GOT3 (cell line): ENCODE measurements around the gene APOBEC3H.
"Not testable (repeated sequence)": the region's sequence is repeated elsewhere in the genome, so short reads cannot be mapped to it uniquely, and the experiment has no call there.

Experiments
- DNase-seq: peaks from one replicate; lab custom pipeline; 2025; ENCODE audit warnings: mixed read lengths; lab: John Stamatoyannopoulos, UW

APOBEC3H gene

GRCh38 chr22:39097098-39098020 is at the start of gene APOBEC3H:
Gene APOBEC3H (plus strand): TSS chr22:39097244. CDS start chr22:39100279, 3,035 bp downstream.
- DNase-seq = no peak

- DNase-seq = not testable (repeated sequence)
Measured at GRCh38 chr22:39049486-39049885, 47.6 kb upstream of the APOBEC3H start.

- DNase-seq = not testable (repeated sequence)
Measured at GRCh38 chr22:39051844-39052495, 45.1 kb upstream of the APOBEC3H start.

GRCh38 chr22:39055658-39056057 is 41.4 kb upstream of the APOBEC3H start:
- DNase-seq = no peak

DNA sequence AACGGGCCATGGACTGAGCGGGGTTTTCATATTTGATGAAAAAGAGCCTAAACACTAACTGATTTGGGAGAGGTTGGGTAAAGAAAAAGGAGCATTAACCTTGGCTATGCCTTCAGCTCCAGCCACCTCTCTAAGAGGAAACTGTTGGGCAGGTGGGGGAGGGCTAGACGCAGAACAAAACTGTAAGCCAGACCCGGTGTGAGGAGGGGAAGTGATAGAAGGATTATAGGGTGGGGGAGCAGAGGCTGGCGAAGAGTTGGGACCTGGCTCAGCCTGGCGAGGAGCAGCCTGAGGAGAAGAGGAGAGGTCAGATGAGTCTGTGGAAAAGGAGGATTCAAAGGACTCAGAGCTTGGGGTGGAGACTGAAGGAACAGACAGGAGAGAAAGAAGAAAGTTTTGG is 35.8 kb upstream of the APOBEC3H start:
- not testable (repeated sequence) for DNase-seq

DNA sequence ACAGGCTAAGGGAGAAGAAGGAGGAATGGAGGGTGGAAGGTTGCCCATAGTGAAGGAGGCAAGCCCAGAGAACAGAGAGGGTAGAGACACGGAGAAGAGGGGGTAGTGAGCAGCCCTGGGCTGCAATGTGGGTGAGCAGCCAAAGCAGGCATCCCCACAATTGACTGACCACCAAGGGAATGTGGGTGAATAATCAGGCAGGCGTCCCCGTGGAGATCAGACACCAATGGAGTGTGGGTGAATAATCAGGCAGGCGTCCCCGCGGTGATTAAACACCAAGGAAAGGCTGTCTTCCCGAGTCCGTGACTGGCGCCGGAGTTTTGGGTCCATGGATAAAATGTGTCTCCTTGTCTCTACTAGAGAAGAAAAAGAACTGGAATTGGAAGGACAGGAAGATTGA is 35.1 kb upstream of the APOBEC3H start:
- DNase-seq = not testable (repeated sequence)

DNA sequence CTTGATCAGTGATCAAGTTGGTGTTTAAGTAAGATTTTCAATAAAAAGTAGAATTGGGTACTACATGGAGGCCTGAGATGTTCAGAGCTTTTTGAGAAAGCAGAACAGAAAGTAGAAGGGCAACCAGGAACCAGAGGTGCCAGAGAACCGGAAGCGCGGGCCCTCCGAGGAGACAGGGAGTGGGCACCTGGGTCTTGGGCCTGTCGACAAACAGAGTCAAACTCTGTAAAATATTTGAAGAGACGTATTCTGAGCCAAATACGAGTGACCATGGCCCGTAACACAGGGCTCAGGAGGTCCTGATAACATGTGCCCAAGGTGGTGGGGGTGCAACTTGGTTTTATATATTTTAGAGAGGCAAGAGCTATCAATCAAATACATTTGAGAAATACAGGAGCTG is 33.1 kb upstream of the APOBEC3H start:
- DNase-seq = not testable (repeated sequence)

- not testable (repeated sequence) for DNase-seq
Measured at GRCh38 chr22:39066442-39067276, 30.4 kb upstream of the APOBEC3H start.

DNA sequence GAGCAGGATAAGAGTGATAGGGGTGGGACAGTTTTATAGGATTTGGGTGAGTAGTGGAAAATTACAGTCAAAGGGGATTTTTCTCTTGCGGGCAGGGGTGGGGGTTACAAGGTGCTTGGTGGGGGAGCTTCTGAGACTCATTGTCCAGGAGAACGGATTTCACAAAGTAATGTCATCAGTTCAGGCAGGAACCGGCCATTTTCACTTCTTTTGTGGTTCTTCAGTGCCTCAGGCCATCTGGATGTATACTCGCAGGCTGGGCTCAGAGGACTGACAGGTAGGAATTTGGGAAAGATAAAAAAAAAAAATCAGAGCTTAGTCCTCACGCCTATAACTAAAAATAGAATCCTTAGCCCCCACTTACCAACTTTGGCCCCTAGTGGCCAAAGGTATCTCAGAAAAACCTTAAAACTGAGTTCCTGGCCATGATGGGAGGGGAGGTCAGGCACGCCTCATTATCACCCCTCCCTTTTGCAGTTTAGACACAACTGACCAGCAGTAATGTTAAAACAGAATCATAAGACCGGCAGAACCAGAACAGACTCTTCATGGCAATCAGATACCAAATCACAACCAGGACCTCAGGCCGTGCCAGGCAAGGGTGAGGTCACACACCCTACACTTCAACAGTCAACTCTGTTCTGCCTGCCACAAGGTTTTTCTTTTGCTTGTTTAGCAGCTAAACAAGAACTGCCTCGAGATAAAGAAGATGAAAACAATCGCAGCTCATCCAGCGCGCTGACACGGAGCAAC is 28.8 kb upstream of the APOBEC3H start:
- DNase-seq = no peak

- no peak for DNase-seq
Measured at GRCh38 chr22:39070186-39070585, 26.9 kb upstream of the APOBEC3H start.

- DNase-seq = not testable (repeated sequence)
Measured at GRCh38 chr22:39072581-39072981, 24.5 kb upstream of the APOBEC3H start.

- DNase-seq = no peak
Measured at GRCh38 chr22:39073981-39074380, 23.1 kb upstream of the APOBEC3H start.

DNA sequence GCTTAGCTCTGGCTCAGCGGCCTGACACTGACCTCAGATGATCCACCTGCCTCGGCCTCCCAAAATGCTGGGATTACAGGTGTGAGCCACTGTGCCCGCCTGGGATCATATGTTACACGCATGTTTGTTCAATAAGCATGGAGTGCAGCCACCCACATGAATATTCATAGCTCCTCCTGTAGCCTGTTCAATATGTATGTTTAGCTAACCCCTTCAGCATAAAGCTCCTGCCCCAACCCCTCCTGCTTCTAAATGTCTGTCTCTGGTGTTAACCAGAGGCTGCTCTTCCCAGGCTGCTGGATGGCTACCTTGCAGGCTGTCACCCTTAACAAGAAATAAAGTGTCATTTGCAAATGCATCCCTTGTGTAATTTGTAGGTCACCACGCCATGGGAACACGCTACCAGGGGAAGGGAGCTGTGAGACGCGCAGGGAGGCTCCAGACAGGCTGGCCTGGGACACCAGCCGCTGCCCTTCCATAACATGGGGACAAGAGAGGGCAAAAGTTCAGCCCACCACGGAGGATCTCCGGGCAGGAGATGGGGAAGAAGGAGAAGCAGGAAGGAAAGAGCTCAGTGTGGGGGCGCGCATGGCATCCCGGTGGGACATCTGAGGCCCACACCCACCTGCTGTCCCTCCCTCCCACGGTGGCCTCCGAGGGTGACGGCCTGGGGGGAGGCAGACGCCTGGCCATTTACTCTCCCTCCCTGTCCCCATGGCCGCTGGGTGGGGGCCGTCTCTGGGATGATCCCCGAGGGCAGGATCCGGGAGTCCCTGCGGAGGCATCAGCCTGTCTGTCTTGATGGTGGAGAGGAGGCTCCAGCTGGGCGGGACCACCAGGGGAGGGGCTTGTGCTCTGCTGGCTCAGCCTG is 20.7 kb upstream of the APOBEC3H start:
- DNase-seq = not testable (repeated sequence)

DNA sequence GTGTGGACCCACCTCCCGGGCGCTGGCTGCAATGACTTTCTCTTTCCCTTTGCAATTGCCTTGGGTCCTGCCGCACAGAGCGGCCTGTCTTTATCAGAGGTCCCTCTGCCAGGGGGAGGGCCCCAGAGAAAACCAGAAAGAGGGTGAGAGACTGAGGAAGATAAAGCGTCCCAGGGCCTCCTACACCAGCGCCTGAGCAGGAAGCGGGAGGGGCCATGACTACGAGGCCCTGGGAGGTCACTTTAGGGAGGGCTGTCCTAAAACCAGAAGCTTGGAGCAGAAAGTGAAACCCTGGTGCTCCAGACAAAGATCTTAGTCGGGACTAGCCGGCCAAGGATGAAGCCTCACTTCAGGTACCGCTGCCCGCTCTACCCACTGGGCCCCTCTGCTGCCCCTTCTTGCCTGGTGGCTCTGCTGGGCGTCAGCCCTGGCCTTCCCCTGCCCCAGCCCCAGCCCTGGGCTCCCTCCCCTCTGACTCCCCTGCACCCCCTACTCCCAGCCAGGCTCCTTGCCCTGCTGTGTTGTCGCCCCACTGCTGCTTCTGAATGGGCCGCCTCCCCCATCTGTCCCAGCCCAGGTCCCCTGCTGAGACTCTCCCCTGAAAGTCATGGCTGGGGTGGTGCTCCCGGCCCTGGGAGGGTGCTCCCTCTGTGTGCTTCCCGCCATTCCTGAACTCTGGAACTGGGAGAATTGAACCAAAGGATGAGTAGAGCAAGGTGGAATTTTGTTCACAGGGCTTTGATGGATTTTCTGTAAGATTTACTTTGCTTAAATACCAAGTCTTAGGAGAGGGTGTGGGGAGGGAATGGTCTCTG is 19.8 kb upstream of the APOBEC3H start, which contains the start of gene APOBEC3G:
TSS of gene APOBEC3G (plus strand) at position 250 of the 815 bp plus-strand sequence. CDS start at position 337, 87 bp downstream.
- DNase-seq = not testable (repeated sequence)

DNA sequence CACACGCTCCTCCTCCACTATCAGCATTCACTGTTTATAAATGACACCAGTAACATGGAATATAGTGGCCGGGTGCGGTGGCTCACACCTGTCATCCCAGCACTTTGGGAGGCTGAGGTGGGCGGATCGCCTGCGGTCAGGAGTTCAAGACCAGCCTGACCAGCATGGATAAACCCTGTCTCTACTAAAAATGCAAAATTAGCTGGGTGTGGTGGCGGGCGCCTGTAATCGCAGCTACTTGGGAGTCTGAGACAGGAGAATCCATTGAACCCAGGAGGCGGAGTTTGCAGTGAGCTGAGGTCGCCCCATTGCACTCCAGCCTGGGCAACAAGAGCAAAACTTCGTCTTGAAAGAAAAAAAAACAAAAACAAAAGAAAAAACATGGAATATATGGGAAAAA is 19.1 kb upstream of the APOBEC3H start:
- DNase-seq = not testable (repeated sequence)

GRCh38 chr22:39078329-39078728 is 18.7 kb upstream of the APOBEC3H start:
- DNase-seq = no peak

DNA sequence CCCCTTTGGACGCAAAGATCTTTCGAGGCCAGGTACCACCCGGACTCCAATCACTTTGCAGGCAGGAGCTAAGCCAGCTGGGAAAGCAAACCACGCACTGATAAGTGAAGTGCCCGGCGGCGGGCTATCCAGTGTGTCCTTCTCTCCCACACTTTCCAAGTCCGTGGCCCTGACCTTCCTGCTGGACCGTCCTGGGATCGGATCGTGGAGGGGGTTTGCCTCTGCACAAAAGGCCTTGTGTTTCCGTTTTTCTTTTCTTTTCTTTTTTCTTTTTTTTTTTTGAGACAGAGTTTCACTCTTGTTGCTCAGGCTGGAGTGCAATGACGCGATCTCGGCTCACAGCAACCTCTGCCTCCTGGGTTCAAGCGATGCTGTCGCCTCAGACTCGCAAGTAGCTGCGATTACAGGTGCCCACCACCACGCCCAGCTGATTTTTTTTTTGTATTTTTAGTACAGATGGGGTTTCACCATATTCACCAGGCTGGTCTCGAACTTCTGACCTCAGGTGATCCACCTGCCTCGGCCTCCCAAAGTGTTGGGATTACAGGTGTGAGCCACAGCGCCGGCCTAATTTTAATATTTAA is 17.9 kb upstream of the APOBEC3H start:
- DNase-seq = not testable (repeated sequence)

DNA sequence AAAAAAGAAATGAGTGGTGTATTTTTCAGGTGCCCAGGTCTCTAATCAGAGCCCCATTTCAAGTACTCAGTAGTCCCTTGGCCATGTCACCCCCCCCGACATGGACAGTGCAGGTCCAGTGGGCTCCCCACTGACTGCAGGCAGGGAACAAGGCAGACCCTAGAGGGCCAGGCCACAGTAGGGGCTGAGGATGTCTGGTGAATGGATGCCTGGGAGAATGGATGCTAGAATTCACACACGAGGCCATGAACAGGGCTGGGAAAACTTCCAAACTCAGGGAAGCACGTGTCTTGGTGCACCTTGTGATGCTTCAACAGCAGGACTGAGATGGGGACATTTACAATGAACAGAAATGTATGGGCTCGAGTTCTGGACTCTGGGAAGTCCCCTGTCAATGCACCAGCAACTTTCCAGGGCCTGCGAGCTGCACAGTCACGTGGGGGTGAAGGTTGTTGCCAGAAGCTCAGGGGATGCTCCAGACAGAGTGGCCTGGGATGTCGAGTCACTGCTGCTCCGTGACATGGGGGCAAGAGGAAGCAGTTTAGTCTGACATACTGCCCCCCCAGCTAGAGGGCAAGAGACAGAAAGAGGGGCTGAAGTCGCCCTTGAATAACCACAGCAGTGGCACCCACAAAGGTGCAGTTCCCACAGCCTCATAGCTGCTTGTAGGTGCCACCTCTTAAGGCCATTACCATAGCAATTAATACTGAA is 16.8 kb upstream of the APOBEC3H start:
- DNase-seq = no peak
